ENCODE measurements around the gene HLA-DPA1. TPM values are rescaled to one million over a fixed set of nuclear protein-coding genes. Genes with fewer than 3 reads are reported as not detected.
A peak's percentile ranks its signal among the peaks of the same experiment; 100 is the strongest.

The HLA-DPA1 gene
- total and polyA plus RNA-seq, 10 of the 15 experiments (the other 5 are each of a cell fraction or from before 2014, with no cell fraction given): 508 to 1,640 (median 829) TPM

- no peak for TF ChIP-seq CTCF (IDR thresholded peaks at IDR 0.05 in 2 of 3, conservative IDR thresholded peaks at IDR 0.05 in 1 of 3; ENCODE audit: control insufficient read depth in 2 of 3, extremely low read depth in 1 of 3, insufficient read depth in 1 of 3, low read depth in 3 of 3, low read length in 3 of 3)
- peak in 1 of 2 experiments; percentile 13; a peak in 1 of 4 replicates for TF ChIP-seq IKZF2 (IDR thresholded peaks at IDR 0.05)
- TF ChIP-seq MTA3 (IDR thresholded peaks at IDR 0.05; ENCODE audit: borderline replicate concordance, low read length): no peak
- no peak for TF ChIP-seq ATF3 (IDR thresholded peaks at IDR 0.05; ENCODE audit: borderline replicate concordance, extremely low read depth, low read depth, low read length)
- peak; percentile 13 for TF ChIP-seq SP1 (IDR thresholded peaks at IDR 0.05; ENCODE audit: low read depth, low read length)
- TF ChIP-seq TARDBP (IDR thresholded peaks at IDR 0.05; ENCODE audit: borderline replicate concordance): no peak
- peak; percentile 18 for TF ChIP-seq FOS (IDR thresholded peaks at IDR 0.05; ENCODE audit: borderline replicate concordance, extremely low read depth, insufficient read length)
- TF ChIP-seq GATAD2B (conservative IDR thresholded peaks at IDR 0.05; ENCODE audit: low read depth): no peak; the same call in 1 of the 2 replicates
- no peak for TF ChIP-seq BCLAF1 (IDR thresholded peaks at IDR 0.05)
- TF ChIP-seq ETV6 (conservative IDR thresholded peaks at IDR 0.05 in 1 of 2, IDR thresholded peaks at IDR 0.05 in 1 of 2; ENCODE audit: borderline replicate concordance in 1 of 2, low read depth in 1 of 2): no peak
- TF ChIP-seq BCL11A (IDR thresholded peaks at IDR 0.05; ENCODE audit: low read depth, low read length): no peak
- no peak for TF ChIP-seq HDAC2 (IDR thresholded peaks at IDR 0.05)
- TF ChIP-seq EGR1 (IDR thresholded peaks at IDR 0.05; ENCODE audit: borderline replicate concordance in 1 of 2, low read depth in 2 of 2, low read length in 2 of 2): no peak
- TF ChIP-seq MEF2A (IDR thresholded peaks at IDR 0.05; ENCODE audit: insufficient read depth, low read depth, low read length): no peak
- no peak for TF ChIP-seq USF1 (IDR thresholded peaks at IDR 0.05; ENCODE audit: borderline replicate concordance, extremely low read length, insufficient read depth, low read depth, low read length)
- peak; percentile 19; the same call in 1 of the 2 replicates for TF ChIP-seq PKNOX1 (IDR thresholded peaks at IDR 0.05)
- peak; percentile 14; the same call in 1 of the 2 replicates for TF ChIP-seq NFYA (IDR thresholded peaks at IDR 0.05; ENCODE audit: borderline replicate concordance, low read depth, low read length)
- TF ChIP-seq FOXM1 (IDR thresholded peaks at IDR 0.05; ENCODE audit: low read depth, low read length): no peak
- peak; percentile 71 for TF ChIP-seq ATF7 (IDR thresholded peaks at IDR 0.05; ENCODE audit: low read depth)
- TF ChIP-seq LARP7 (IDR thresholded peaks at IDR 0.05): peak; percentile 64
These were observed 2.3 kb upstream of the HLA-DPA1 start, which contains the start of gene HLA-DPB1 (continued) for GRCh38 chr6:33075568-33076405.

All from GM12878 (cell line).